Islet precursor cell (in vitro differentiated cells): ENCODE measurements around the gene TMEM41A.
"Not testable (repeated sequence)": the region's sequence is repeated elsewhere in the genome, so short reads cannot be mapped to it uniquely, and the experiment has no call there.

Source experiments
- DNase-seq: peaks from one replicate; pipeline ENCODE4 v3.0.0-alpha.2; 2018

TMEM41A gene

GRCh38 chr3:185486394-185486793 lies 12.4 kb downstream of the TMEM41A start:
- no peak for DNase-seq

DNA sequence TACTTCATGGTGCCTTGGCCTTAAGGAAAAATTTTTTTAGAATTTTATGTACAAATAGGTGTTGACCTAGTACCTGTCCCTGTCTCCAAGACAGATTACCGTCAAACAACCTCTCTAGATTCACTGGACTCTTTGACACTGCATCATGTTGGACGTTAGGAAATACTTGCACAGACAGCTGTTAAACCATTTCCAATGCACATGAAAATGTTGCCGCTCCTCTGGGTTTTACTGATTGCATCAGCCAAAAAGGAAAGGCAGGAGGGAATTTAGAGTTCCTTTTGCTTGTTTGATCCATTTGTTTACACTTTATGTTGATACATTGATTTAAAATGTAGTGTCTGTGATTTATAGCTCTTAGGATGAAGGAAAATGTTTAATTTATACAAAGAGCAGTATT lies 14.5 kb downstream of the TMEM41A start:
- no peak for DNase-seq

DNA sequence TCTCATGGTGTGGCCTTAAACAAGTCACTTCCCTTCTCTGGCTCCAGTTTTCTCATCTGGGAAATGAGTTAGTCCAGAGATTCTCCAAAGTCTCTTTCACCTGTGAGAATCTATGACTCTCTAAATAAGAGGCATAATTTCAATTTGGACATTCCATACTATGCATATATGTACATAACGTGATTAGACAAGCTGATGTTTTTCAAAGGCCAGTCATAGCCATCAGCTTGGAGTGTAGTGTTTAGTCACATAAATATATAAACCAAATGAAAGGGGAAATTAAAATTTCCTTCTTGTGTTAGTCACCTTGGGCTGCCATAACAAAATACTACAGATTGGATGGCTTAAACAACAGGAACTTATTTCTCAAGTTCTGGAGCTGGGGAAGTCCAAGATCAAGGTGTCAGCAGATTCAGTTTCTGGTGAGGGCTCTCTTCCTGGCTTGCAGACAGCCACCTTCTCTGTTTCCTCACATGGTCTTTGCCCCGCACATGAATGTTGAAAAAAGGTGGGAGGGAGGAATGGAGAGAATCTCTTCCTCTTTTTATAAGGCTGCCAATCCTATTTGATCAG lies 19.4 kb downstream of the TMEM41A start:
- DNase-seq: no peak

DNA sequence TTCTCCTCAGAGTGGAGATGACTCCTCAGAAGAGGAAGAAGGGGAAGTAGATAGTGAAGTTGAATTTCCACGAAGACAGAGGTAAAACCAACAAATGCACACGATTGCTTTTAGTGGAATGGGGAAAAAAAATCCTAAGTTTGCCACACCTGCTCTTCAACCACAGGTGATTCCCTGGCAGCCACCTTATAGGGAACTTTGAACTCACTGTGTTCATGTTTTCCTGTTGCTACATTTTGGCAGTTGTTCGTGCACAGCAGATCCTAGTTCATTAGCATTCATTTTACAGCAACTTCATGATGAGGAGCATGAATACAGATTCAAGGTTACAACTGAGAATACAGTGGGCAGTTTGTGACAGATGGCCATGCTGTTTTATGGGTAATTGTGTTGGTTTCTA lies 21.5 kb downstream of the TMEM41A start:
- DNase-seq: no peak

DNA sequence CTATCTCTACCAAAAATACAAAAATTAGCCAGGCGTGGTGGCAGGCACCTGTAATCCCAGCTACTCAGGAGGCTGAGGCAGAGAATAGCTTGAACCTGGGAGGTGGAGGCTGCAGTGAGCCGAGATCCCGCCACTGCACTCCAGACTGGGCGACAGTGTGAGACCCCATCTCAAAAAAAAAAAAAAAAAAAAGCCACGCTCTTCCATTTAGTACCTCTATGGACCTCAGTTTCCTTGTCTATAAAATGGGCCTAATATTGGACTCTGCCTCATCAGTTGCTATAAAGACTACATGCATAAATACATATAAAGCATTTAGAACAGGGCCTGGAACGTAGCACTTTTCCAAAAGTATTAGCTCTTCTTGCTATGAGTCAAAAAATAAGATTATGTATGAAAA lies 23.9 kb downstream of the TMEM41A start:
- not testable (repeated sequence) for DNase-seq

- no peak for DNase-seq
Observed at GRCh38 chr3:185473290-185473815, 25.5 kb downstream of the TMEM41A start.

GRCh38 chr3:185470323-185470722 lies 28.5 kb downstream of the TMEM41A start:
- DNase-seq: no peak

DNA sequence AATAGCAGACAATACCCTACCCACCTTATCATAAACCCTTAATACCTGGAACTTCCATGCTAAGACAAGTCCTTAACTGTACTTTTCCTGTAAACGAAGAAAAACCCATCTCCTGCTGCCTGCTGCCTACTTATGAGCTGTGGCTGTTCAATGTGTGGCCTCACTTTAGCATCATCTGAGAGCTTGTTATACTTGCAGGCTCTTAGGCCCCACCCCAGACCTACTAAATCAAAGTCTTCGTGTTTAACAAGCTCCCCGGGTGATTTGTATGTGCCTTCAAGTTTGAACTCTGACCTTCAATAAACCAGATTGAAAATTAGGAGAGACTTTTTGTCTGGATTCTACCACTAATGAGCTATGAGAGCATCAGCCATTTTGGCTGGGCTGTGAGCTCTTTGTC lies 29.3 kb downstream of the TMEM41A start:
- no peak for DNase-seq

DNA sequence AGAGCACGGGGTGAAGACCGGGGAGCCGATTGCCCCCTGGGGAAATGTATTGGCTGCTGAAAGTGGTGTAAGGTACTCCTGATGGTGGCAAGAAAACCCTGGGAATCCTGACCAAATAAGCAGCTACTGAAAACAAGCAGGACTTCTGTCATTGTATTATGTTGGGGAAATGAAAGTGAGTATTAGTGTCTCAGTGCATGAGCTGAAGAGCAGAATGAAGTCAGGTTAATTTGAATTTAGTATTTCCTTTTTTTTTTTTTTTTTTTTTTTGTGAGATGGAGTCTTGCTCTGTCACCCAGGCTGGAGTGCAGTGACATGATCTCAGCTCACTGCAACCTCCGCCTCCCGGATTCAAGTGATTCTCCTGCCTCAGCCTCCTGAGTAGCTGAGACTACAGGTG lies 32.7 kb downstream of the TMEM41A start:
- DNase-seq: not testable (repeated sequence)

GRCh38 chr3:185465471-185465870 lies 33.4 kb downstream of the TMEM41A start:
- DNase-seq: no peak

DNA sequence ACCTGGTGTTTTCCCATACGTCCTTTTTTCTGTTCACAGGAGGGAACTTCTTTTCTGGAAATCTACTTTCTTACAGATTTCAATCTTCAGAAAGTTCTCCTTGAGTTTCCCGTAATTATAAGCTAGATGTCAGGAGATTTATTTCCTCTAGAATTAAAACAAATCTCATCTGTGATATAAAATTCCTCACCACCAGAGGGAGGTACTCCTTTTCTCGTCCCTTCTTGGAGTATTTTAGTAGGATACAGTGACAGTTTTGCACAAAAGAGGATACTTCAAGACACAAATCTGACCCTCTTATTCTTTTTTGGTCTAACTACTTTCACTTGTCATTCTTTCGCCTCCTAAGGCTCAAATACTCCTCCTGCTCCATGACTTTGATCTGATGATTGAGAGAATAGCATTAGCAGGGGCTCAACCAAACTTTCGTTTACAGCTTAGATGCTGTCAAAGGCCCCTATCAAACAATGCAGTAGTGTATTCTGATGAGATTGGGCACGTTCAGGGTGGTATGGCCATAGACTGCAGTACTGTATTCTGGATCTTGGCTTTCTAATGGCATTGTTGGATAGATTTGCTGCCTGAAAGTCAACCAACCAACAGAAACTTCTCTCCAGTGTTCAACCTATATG lies 38.0 kb downstream of the TMEM41A start:
- DNase-seq: no peak

DNA sequence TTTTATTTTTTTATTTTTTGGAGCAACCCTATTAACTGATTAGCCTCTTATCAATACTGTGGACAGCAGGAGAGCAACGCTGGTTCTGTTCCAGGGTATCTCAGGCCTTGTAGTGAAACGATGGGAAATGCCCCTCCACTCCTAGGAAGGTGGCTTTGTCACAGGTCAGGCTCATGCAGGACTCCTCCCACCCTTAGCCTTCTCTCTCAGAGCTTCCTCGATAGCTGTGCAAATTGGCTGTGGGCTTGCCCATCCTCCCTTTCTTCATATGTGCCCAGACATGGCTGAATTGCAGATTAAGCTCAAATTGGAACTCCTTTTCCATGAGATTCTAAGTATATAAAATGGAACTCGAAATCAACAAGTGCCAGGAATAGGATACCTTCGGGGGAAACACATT lies 38.5 kb downstream of the TMEM41A start:
- DNase-seq: no peak

DNA sequence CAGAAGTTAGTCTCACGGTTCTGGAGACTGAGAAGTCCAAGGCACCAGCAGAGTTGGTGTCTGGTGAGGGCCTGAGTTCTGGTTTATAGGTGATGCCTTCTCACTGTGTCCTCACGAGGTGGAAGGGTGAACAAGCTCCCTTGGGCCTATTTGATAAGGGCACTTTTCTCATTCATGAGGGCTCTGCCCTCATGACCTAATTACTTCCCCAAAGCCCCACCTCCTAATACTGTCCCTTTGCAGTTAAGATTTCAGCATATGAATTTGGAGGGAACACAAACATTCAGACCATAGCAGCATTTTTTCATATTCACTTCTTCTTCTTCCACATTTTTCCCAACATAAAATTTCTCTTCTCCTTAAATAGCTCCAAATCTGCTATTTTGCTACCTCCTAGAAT lies 41.5 kb downstream of the TMEM41A start:
- no peak for DNase-seq

DNA sequence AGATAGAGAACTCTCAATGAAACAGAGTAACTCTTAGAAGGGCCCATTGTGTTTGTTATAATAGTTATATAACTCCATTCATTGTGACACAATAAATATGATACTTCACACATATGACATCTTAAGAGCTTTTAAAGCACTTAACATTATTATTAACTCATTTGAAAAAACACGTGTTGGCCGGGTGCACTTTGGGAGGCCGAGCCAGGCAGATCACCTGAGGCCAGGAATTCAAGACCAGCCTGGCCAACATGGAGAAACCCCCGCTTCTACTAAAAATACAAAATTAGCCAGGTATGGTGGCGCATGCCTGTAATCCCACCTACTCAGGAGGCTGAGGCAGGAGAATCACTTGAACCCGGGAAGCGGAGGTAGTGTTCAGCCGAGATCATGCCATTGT lies 47.4 kb downstream of the TMEM41A start:
- DNase-seq: not testable (repeated sequence)

GRCh38 chr3:185448107-185448506 lies 50.7 kb downstream of the TMEM41A start:
- DNase-seq: no peak

DNA sequence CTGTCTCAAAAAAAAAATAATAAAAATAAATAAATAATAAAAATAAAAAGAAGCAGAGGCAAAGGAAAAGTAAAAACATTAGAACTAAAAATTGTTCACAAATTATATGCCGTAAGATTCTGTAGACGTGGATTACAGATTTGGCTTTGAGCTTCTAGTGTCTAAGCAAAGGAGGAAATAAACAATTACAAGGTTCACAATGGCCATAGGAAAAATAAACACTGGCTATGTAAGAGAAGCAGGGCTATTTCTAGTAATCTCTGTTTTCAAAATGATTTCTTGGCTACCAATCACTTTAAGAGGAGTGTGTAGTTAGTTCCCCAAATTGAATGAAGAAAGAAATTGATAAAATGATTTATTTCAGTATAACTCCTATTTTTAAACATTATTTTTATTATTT lies 54.5 kb downstream of the TMEM41A start:
- no peak for DNase-seq

DNA sequence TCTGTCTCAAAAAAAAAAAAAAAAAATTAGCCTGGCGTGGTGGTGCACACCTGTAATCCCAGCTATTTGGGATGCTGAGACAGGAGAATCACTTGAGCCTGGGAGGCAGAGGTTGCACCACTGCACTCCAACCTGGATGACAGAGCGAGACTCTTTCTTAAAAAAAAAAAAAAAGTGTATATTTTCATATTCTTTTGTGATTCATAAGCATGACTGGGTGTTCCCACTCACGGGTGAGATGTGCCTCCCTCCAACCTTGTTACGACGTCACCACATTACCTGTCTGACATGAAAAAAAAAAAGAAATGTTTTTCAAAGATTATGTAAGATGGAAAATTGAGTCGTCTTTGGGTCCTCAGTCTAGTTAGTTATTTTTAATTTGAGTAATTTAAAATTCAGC lies 56.8 kb downstream of the TMEM41A start:
- no peak for DNase-seq

GRCh38 chr3:185439745-185440466 lies 58.9 kb downstream of the TMEM41A start:
- no peak for DNase-seq
